Measurements from ENCODE around the gene PTCH2.
"Not testable (repeated sequence)": the region's sequence is repeated elsewhere in the genome, so short reads cannot be mapped to it uniquely, and the experiment has no call there.

Gene PTCH2

DNA sequence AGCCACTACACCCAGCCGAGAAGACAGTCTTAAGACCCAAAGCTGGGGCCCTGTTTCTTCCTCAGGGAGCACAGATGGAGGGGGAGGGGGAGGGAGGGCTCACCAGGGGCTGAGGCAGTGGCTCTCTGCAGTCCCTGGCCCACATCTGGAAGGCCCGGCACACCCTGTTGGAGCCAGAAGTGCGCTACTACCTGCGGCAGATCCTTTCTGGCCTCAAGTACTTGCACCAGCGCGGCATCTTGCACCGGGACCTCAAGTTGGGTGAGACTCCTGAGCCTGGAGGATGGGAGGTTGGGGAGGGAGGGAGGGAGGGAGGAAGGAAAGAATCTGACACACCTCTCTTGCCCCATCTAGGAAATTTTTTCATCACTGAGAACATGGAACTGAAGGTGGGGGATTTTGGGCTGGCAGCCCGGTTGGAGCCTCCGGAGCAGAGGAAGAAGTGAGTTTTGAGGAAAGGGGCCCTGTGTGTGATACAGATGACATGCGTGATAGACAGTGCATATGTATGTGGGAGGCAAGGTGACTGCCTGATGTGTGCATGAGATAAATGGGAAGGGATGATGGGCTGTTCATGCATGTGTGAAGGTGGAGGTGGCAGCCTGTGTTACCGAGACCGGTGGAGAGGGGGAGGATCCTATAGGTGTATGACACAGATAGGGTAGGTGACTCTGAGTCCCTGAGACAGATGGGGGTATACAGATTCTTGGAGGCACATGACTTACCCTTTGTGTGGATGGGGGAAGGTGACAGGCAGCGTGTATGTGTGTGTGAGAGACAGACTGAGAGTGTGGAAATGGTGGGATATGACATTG, 41.4 kb downstream of the PTCH2 start:
- peak; percentile 65 for DNase-seq (ENCODE audit: low read depth)

DNA sequence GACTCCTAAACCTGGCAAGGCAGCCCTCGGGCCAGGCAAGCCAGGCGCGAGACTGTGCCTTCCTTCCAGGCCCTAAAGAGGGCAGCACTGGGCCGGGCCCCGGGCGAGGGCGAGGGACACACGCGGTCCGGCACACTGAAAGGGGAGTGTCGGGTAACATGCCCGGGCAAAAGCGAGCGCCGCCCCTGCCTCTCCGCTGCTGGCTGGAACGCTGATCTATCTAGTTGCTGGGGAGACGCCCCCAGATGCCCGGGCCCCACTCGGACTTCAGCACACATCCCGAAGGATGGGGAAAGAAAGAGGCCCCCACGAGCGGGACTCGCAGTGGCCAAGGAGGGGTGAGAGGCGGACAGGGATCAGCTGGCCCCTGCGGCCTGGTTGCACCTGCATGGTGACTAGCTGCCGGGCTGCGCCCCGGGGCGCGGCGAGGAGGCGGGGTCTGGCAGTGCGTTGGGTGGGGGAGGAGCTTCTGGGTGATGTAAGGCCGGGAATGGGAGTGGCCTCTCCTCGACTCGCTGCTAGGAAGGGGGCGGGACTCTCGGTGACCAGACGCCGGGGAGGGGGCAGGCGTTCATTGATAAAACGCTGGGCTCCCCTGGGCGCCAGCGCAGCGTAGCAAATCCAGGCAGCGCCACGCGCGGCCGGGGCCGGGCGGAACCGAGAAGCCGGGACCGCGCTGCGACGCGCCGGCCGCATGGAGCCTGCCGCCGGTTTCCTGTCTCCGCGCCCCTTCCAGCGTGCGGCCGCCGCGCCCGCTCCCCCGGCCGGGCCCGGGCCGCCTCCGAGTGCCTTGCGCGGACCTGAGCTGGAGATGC, 43.1 kb downstream of the PTCH2 start, which contains the start of gene PLK3:
Gene PLK3, plus strand, starts transcription at position 608 of the 815 bp plus-strand sequence. Its CDS starts 87 bp downstream, at position 695.
- H3K4me3 ChIP-seq (ENCODE audit: low read length): peak within 1 kb of the TSS; percentile 68
- TF ChIP-seq, protein P1, sequence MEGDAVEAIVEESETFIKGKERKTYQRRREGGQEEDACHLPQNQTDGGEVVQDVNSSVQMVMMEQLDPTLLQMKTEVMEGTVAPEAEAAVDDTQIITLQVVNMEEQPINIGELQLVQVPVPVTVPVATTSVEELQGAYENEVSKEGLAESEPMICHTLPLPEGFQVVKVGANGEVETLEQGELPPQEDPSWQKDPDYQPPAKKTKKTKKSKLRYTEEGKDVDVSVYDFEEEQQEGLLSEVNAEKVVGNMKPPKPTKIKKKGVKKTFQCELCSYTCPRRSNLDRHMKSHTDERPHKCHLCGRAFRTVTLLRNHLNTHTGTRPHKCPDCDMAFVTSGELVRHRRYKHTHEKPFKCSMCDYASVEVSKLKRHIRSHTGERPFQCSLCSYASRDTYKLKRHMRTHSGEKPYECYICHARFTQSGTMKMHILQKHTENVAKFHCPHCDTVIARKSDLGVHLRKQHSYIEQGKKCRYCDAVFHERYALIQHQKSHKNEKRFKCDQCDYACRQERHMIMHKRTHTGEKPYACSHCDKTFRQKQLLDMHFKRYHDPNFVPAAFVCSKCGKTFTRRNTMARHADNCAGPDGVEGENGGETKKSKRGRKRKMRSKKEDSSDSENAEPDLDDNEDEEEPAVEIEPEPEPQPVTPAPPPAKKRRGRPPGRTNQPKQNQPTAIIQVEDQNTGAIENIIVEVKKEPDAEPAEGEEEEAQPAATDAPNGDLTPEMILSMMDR (IDR thresholded peaks at IDR 0.05; ENCODE audit: insufficient read depth, low read depth, low read length, missing control alignments): peak; percentile 85
- peak; percentile 99 for DNase-seq (ENCODE audit: low read depth)

More for the DNA sequence above, 41.4 kb downstream of the PTCH2 start:
- peak overlapping the region; percentile 37 for H3K4me3 ChIP-seq (ENCODE audit: low read length)
- TF ChIP-seq, protein P1 (IDR thresholded peaks at IDR 0.05; ENCODE audit: insufficient read depth, low read depth, low read length, missing control alignments): no peak

DNA sequence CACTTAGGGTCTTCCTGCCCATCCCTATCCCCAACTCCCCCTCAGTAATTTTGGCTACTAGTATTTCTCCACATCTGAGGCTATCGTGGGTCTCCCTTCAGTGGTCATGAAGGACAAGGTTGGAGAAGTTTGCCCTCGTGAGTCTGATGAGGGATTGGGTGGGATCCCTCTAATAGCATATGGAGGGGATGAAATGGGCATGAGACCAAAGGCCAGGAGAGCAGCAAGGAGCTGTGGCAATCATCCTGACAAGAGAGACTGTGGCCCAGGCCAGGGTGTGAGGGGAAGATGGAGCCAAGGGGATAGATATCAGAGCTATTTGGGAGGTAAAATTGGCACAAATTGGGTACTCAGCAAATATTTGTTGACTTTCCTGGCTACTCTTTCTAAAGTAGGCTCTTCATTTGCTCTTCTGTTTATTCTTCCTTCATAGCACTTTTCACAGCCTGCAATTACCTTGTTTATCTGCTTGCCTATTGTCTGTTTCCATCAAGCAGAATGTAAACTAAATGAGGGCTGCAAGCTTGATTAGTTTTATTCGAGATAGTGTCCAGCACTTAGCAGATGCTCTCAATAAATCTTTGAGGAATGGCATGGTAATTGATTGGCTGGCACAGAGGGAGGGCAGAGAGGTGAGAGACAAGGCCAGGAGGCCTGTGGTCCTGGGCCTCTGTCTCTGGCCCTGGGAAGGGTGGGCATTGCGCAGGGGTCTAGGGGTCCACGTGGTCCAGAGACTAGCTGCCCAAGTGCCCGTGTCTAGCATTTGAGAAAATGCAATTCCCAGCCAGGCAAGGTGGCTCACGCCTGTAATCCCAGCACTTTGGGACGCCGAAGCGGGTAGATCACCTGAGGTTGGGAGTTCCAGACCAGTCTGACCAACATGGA, 44.3 kb downstream of the PTCH2 start:
- TF ChIP-seq, protein P1 (IDR thresholded peaks at IDR 0.05; ENCODE audit: insufficient read depth, low read depth, low read length, missing control alignments): no peak
- H3K4me3 ChIP-seq (ENCODE audit: low read length): no peak overlapping the region
- no peak for DNase-seq (ENCODE audit: low read depth)

DNA sequence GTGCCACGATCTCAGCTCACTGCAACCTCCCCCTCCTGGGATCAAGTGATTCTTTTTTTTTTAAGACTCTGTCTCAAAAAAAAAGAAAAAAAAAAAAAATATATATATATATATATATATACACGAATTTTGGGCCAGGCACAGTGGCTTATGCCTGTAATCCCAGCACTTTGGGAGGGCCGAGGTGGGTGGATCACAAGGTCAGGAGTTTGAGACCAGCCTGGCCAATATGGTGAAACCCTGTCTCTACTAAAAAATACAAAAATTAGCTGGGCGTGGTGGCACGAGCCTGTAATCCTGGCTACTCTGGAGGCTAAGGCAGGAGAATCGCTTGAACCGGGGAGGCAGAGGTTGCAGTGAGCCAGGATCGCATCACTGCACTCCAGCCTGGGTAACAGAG, 45.2 kb downstream of the PTCH2 start:
- H3K4me3 ChIP-seq (ENCODE audit: low read length); DNase-seq (ENCODE audit: low read depth): not testable (repeated sequence)

DNA sequence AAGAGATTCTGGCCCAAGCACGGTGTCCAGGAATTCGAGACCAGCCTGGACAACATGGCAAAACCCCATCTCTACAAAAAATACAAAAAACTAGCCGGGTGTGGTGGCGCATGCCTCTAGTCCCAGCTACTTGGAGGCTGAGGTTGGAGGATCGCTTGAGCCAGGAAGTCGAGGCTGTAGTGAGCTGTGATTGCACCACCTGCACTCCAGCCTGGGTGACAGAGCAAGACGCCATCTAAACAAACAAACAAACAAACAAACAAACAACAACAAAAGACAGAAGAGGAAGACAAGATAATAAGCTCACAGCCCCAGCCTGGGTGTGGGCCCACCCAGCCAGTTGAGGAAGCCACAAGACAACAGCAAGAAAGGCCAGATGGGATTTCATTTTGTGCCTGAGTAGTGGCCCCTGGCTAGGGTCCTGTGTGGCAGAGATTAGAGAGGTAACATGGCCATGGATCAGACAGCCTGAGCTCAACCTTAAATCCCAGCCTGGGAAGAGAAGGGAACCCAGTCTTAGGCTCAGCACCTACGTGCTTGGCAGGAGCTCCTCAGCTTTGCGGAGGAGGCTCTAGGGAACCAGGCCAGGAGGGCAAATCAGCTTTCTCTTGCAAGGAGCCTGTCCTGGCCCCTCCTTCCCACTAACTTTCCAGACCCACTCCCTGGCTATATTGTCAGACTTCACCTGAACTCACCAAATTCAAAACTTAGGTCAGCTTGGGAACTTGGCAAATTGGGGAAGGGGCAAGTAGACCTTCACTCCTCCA, 50.1 kb downstream of the PTCH2 start:
- H3K4me3 ChIP-seq (ENCODE audit: low read length): no peak overlapping the region
- DNase-seq (ENCODE audit: low read depth): no peak
- TF ChIP-seq, protein P1 (IDR thresholded peaks at IDR 0.05; ENCODE audit: insufficient read depth, low read depth, low read length, missing control alignments): no peak

DNA sequence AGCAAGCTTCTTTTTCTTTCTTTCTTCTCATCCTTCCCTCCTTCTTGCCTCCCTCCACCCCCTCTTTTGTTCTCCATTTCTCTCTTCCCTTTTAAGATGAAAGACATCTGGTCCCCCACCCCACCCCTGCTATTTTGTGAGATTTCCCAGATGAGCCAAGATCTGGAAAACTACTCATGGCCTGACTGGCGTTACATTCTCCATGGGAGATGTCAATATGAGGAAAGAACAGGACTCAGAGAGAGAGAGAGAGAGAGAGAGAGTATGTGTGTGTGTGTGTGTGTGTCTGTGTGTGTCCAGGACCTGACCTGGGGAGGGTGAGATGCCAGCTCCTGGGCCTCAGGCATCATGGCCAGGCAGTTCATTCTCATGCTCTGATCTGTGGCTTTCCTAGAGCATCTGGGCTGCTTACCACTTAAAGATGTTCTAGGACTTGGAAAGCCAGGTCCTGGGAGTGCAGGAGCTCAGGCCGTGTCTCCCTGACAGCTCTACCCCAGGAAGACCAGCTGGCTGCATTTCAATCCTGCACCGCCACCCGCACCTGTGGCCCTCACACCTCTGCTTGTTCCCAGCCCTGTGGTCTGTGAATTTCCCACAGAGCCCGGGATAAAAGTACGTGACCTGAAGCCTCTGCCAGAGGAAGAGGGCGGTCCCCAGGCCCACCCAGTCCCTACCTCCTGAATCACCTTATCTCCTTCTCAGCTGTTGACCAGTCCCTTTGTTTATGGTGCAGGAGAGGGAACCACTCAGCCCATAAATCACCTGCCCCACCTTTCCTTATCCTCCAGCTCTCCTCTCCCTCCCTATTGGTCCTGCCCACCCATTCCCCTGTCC, 51.9 kb downstream of the PTCH2 start:
- no peak overlapping the region for H3K4me3 ChIP-seq (ENCODE audit: low read length)
- DNase-seq (ENCODE audit: low read depth): no peak
- TF ChIP-seq, protein P1 (IDR thresholded peaks at IDR 0.05; ENCODE audit: insufficient read depth, low read depth, low read length, missing control alignments): no peak
